Activated T-cell treated with anti-CD3 and anti-CD28 coated beads, Interleukin-2, amount 50 U/mL, for 24 hours (primary cell): ENCODE results near the gene FAM3A.
A peak's percentile ranks its signal among the peaks of the same experiment; 100 is the strongest.
"Not testable (repeated sequence)": the region's sequence is repeated elsewhere in the genome, so short reads cannot be mapped to it uniquely, and the experiment has no call there.

Source experiments
- DNase-seq: peaks from one replicate; pipeline ENCODE4 v3.0.0-alpha.2; 2020
- H3K27ac Mint-ChIP-seq: 2 replicates; pipeline ENCODE4 v1.8.0; 2020; ENCODE audit warnings: mild to moderate bottlenecking, mixed read lengths
- H3K27me3 Mint-ChIP-seq: 2 replicates; pipeline ENCODE4 v1.8.0; 2020; ENCODE audit warnings: mixed read lengths
- H3K36me3 Mint-ChIP-seq: 2 replicates; pipeline ENCODE4 v1.8.0; 2020; ENCODE audit warnings: low read depth, mixed read lengths
- H3K4me1 Mint-ChIP-seq: 2 replicates; pipeline ENCODE4 v1.8.0; 2020; ENCODE audit warnings: low read depth, mixed read lengths
- H3K4me3 Mint-ChIP-seq: 2 replicates; pipeline ENCODE4 v1.8.0; 2020; ENCODE audit warnings: mild to moderate bottlenecking, moderate library complexity, mixed read lengths
- H3K9me3 Mint-ChIP-seq: 2 replicates; pipeline ENCODE4 v1.8.0; 2020; ENCODE audit warnings: mixed read lengths

FAM3A gene

DNA sequence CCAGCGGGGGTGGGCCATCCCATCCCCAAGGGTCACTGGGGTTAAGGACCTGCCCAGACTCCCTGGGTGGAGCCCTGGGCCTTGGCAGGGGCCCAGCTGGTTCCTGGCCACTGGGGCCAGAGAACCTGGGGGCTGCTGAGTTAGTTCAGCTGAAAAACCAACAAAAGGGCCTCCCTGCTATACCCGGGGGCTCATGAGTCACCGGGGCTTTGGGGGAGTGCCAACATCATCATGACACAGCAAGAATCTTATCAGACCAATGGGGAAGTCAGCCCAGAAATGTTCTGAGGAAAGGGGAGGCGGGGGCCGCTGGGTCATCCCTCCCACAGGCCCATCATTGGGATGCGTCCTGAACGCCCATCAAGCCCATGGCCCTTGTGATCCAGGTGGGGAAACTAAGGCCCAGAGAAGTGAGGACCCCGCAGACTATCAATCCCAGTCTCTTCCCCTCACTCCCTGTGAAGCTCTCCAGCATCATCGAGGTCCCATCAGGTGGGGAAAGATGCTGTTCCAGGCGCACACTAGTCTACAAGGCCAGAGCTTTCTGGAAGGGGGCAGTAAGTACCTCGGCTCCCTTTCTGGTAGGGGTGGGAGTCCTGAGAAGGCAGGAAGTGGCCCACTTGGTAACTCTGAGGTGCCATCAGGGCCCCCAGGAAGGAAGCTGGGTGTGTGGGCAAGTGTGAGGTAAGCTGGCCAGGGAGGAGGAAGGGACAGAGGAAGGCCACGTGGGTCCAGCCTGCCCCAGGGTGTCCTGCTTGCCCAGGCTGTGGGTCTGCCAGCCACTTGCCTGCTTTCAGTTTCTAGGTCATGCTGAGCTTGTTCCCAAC lies 26.1 kb upstream of the FAM3A start:
- DNase-seq = peak; percentile 72
- Mint-ChIP-seq H3K36me3 (peaks cover 66% of the 10 kb centered on the region), H3K27ac (peak overlapping the region; percentile 95), H3K9me3 (no peaks in the 10 kb centered on the region), H3K4me1 (peaks cover 63% of the 10 kb centered on the region), H3K4me3 (peak overlapping the region; percentile 74), H3K27me3 (peaks cover 27% of the 10 kb centered on the region)

DNA sequence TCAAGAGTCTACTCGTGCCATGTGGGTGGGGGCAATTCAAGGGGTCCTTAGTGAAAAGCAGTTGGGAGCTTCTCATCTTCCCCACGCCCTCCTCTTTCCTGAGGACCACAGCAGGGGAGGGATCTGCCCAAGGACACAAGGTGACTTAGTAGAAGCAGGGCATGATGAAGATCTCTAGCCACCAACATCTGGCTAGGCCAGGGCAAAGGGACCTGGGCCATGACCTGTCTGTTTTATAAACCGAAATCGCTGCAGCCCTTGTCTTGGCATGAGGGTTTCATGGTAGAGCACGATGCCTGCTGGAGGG lies 25.5 kb upstream of the FAM3A start:
- peaks cover 66% of the 10 kb centered on the region for H3K36me3 Mint-ChIP-seq
- peaks cover 28% of the 10 kb centered on the region for H3K27me3 Mint-ChIP-seq
- peak overlapping the region; percentile 95 for H3K27ac Mint-ChIP-seq

DNA sequence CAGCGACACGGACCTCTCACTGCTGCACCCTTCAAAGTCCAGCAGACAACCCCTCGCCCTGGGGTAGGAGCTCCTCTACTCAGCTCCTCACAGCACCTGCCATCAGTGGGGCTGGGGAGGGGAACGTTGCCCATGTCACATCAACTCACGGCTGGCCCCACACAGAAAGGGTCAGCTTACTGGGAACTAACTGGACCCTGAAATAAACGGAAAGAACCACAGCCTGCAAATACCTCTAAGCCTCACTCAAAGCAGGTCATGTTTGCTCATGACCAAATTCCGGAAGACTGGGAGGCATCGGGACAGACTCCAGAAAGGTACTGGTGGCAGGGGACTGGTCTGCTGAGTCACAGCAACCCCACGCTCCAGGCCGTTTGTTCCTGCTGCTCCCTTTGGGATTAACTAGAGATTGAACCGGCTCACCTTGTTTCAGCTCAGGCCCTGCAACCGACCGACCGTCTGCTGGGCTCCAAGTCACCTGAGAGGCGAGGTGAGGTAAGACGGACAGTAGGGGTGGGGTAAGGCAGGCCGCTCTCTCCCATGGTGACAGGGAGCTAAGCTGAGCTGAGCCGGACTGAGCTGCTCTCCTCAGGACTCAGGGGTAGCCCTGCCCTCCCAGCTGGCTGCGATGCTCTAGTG lies 25.0 kb upstream of the FAM3A start:
- H3K4me3 Mint-ChIP-seq = no peak overlapping the region
- no peaks in the 10 kb centered on the region for H3K9me3 Mint-ChIP-seq
- H3K27ac Mint-ChIP-seq = peak overlapping the region; percentile 95
- DNase-seq = no peak
- H3K27me3 Mint-ChIP-seq = peaks cover 32% of the 10 kb centered on the region
- peaks cover 59% of the 10 kb centered on the region for H3K4me1 Mint-ChIP-seq
- H3K36me3 Mint-ChIP-seq = peaks cover 66% of the 10 kb centered on the region

More for the DNA sequence above, 25.5 kb upstream of the FAM3A start:
- Mint-ChIP-seq H3K4me3 (peak overlapping the region; percentile 74), H3K4me1 (peaks cover 63% of the 10 kb centered on the region), H3K9me3 (no peaks in the 10 kb centered on the region)
- DNase-seq = no peak

DNA sequence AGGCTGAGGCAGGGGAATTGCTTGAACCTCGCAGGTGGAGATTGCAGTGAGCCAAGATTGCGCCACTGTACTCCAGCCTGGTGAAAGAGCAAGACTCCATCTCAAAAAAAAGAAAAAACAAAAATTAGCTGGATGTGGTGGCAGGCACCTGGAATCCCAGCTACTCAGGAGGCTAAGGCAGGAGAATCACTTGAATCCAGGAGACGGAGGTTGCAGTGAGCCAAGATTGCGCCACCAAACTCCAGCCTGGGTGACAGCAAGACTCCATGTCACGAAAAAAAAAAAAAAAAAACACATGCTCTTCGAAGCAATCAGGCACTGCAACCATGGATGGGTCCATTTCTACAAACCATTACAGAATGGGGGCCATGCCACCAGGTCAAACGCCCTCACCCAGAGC lies 24.3 kb upstream of the FAM3A start:
- Mint-ChIP-seq H3K4me1 (peaks cover 54% of the 10 kb centered on the region), H3K27ac (peak overlapping the region; percentile 95), H3K36me3 (peaks cover 67% of the 10 kb centered on the region), H3K27me3 (peaks cover 33% of the 10 kb centered on the region)
- not testable (repeated sequence) for H3K4me3 Mint-ChIP-seq, DNase-seq, H3K9me3 Mint-ChIP-seq

DNA sequence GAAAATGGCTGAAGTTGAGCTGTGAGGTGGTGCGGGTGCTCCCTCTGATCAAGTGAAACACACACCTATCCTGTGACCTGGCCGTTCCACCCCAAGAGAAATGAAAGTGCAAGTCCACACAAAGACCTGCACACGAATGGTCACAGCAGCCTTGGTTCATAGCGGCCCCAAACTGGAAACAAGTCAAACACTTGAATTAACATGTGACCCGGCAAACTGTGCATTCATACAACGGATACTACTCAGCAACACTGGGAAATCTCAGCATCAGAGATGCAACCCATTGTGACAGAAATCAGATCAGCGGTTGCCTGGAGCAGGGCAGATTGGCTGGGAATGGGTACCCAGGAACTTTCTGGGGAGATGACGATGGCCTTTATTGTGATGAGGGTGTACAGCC lies 23.0 kb upstream of the FAM3A start:
- no peak overlapping the region for H3K4me3 Mint-ChIP-seq
- H3K36me3 Mint-ChIP-seq = peaks cover 65% of the 10 kb centered on the region
- peak overlapping the region; percentile 74 for H3K27ac Mint-ChIP-seq
- H3K9me3 Mint-ChIP-seq = no peaks in the 10 kb centered on the region
- H3K27me3 Mint-ChIP-seq = peaks cover 29% of the 10 kb centered on the region
- peaks cover 54% of the 10 kb centered on the region for H3K4me1 Mint-ChIP-seq
- DNase-seq = no peak

DNA sequence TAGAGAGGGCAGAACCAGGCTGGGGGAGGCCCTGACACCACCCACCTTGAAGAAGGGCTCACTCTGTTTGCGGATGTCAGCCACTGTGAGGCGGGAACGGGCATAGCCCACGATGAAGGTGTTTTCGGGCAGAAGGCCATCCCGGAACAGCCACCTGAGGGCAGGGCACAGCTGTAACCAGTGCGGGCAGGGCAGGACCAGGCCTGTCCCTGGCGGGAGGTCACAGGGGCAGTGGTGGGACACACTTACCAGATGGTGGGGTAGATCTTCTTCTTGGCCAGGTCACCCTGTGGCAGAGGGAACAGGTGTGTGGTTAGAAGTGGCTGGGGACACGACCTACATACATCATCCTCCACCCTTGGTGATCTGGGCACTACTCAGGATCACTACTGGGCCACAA lies 19.9 kb upstream of the FAM3A start:
- Mint-ChIP-seq H3K27me3 (peaks cover 22% of the 10 kb centered on the region), H3K4me1 (peaks cover 26% of the 10 kb centered on the region), H3K36me3 (peaks cover 64% of the 10 kb centered on the region), H3K27ac (no peak overlapping the region), H3K4me3 (no peak overlapping the region), H3K9me3 (no peaks in the 10 kb centered on the region)
- DNase-seq = no peak

DNA sequence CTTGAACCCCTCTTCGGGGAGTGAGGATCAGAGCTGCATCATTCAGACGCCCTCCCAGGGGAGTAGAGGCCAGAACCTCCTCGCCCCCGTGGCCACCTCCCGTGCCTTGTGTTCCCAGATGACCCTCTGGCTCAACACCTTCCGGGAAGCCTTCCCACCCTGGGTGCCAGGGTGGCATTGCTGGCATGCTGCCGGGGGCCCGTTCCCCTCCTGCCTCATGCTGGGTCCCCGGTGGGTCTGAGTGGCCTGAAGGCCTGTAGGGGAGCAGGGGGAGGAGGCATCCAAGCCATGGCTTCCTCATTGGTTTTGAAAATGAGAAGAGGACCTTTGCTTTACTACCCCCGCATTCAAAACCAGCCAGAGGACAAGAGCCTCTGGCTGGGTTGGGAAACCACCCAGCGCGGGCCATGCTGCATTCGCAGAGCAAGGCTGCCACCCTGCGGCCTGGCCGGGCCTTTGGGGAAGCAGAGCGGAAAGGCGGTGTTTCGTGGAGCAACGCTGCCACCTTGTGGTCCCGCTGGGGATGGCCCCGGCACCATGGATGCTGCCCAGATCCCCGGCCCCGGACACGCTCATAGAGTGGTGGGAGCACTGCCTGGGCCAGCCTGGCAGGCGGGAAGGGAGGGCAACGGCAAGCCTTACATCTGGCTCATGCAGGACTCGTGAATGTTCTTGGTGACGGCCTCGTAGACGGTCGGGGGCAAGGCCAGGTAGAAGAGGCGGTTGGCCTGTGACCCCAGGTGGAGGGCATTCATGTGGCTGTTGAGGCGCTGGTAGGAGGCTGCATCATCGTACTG lies 18.7 kb upstream of the FAM3A start:
- Mint-ChIP-seq H3K36me3 (peaks cover 64% of the 10 kb centered on the region), H3K4me1 (peaks cover 23% of the 10 kb centered on the region), H3K27ac (peak overlapping the region; percentile 69), H3K4me3 (no peak overlapping the region), H3K27me3 (peaks cover 18% of the 10 kb centered on the region), H3K9me3 (no peaks in the 10 kb centered on the region)
- peak; percentile 96 for DNase-seq

DNA sequence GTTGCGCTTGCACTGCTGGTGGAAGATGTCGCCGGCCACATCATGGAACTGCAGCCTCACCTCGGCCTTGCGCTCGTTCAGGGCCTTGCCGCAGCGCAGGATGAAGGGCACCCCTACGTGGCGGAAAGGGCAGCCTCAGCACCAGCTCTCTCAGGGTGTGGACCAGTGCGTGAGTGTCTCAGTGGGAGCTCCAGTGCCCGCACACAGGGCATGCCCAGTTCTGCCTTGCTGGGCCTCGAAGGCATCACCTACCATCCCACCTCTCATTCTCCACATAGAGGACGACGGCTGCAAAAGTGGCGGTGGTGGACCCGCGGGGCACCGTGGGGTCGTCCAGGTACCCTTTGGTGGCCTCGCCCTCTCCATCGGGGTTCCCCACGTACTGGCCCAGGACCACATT lies 16.7 kb upstream of the FAM3A start:
- H3K9me3 Mint-ChIP-seq = no peaks in the 10 kb centered on the region
- H3K4me1 Mint-ChIP-seq = peaks cover 12% of the 10 kb centered on the region
- H3K27ac Mint-ChIP-seq = no peak overlapping the region
- peaks cover 53% of the 10 kb centered on the region for H3K36me3 Mint-ChIP-seq
- no peak overlapping the region for H3K4me3 Mint-ChIP-seq
- peaks cover 10% of the 10 kb centered on the region for H3K27me3 Mint-ChIP-seq
- DNase-seq = no peak

DNA sequence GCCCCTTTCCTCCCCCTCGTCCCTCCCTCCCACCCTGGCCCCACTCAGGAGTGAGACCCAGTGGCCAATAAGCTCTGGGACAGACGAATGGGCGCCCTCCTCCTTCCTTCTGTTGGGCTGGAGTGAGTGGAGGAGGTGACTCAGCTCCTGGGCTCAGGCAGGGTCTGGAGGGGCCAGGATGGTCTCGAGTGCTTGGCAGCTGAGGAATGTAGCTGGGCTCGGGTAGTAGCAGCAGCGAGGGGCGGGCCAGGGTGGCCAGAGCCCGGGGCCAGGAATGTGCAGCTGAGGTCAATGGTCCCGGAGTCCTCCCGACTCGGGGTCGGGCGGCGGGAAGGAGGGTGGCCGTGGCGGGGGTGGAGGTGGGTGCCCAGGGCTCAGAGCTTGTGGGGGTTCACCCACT lies 15.6 kb upstream of the FAM3A start:
- peaks cover 20% of the 10 kb centered on the region for H3K4me1 Mint-ChIP-seq

DNA sequence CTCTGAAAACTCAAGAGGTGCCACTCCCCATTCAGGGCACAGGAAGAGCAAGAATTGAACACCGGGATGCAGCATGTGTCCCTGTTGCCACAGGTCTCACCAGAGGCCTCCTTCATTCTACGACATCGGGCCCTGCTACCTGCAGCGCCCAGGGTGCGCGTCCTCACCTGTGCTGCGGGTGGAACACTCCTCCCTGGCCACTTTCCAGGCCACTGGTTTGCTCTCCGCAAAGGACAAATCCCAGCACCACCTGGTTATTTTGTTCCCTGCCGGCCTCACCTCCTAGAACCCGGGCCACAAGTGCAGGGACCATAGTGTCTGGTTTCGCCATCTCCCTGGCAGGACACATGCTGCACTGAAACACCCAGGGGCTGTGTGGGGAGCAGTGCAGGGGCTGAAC lies 14.3 kb upstream of the FAM3A start:
- H3K4me3 Mint-ChIP-seq = no peak overlapping the region
- no peaks in the 10 kb centered on the region for H3K9me3 Mint-ChIP-seq
- peaks cover 40% of the 10 kb centered on the region for H3K36me3 Mint-ChIP-seq
- H3K4me1 Mint-ChIP-seq = peaks cover 28% of the 10 kb centered on the region
- no peak for DNase-seq
- H3K27ac Mint-ChIP-seq = no peak overlapping the region
- H3K27me3 Mint-ChIP-seq = peaks cover 2% of the 10 kb centered on the region

More for the DNA sequence above, 15.6 kb upstream of the FAM3A start:
- no peak overlapping the region for H3K4me3 Mint-ChIP-seq
- H3K27me3 Mint-ChIP-seq = peaks cover 8% of the 10 kb centered on the region
- H3K27ac Mint-ChIP-seq = no peak overlapping the region
- peaks cover 51% of the 10 kb centered on the region for H3K36me3 Mint-ChIP-seq
- H3K9me3 Mint-ChIP-seq = no peaks in the 10 kb centered on the region
- DNase-seq = no peak

DNA sequence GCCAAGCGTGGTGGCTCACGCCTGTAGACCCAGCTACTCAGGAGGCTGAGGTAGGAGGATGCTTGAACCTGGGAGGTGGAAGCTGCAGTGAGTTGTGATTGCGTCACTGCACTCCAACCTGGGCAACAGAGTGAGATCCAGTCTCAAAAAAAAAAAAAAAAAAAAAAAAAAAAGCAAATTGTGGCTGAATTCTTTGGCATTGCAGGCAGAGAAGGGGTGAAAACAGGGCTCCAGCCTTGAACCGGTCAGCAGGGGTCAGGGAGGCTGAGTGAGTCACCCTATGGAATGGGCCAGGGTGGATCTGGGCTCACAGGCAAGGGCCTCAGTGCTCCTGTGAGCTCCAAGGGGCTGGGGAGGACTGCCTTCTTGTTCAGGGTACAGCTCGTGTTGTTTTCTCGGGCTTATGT lies 13.2 kb upstream of the FAM3A start:
- DNase-seq = no peak
- Mint-ChIP-seq H3K4me1 (peaks cover 21% of the 10 kb centered on the region), H3K27me3 (no peaks in the 10 kb centered on the region), H3K27ac (no peak overlapping the region), H3K4me3 (no peak overlapping the region), H3K36me3 (peaks cover 31% of the 10 kb centered on the region), H3K9me3 (no peaks in the 10 kb centered on the region)

DNA sequence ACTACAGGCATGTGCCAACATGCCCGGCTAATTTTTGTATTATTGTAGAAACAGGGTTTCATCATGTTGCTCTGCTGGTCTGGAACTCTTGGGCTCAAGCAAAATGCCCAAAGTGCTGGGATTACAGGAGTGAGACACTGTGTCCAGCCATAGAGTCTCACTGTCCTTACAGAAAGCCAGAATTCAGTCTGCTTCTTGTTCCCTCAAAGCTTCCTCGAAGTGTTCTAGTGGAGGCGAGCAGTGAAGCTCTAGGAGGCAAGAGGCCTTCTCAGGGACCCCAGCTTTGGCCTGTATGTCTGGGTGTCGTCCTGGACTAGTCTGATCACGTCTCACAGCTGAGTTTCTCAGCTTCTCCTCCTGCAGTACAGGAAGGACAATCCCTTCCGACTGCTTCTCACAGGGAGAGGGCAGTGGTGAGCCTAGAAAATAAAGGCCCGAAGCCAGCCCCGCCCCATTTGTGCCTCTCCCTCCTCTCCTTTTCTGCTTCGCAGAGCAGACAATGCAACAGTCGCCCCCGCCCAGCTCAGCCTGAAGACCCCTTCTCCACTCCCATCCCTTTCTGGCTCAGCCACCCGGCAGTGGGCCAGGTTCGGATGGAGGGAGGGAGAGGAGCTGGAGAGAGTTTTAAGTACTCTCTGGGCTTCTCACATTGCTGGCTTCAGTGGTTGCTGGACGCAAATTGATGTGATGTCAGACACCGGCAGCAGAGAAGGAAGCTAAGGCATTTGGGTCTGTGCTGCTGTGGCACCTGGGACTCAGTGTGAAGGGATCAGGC lies 11.1 kb upstream of the FAM3A start:
- Mint-ChIP-seq H3K27me3 (peaks cover 9% of the 10 kb centered on the region), H3K27ac (peak overlapping the region; percentile 29), H3K9me3 (no peaks in the 10 kb centered on the region), H3K36me3 (peaks cover 10% of the 10 kb centered on the region), H3K4me3 (no peak overlapping the region), H3K4me1 (peaks cover 20% of the 10 kb centered on the region)
- peak; percentile 68 for DNase-seq

DNA sequence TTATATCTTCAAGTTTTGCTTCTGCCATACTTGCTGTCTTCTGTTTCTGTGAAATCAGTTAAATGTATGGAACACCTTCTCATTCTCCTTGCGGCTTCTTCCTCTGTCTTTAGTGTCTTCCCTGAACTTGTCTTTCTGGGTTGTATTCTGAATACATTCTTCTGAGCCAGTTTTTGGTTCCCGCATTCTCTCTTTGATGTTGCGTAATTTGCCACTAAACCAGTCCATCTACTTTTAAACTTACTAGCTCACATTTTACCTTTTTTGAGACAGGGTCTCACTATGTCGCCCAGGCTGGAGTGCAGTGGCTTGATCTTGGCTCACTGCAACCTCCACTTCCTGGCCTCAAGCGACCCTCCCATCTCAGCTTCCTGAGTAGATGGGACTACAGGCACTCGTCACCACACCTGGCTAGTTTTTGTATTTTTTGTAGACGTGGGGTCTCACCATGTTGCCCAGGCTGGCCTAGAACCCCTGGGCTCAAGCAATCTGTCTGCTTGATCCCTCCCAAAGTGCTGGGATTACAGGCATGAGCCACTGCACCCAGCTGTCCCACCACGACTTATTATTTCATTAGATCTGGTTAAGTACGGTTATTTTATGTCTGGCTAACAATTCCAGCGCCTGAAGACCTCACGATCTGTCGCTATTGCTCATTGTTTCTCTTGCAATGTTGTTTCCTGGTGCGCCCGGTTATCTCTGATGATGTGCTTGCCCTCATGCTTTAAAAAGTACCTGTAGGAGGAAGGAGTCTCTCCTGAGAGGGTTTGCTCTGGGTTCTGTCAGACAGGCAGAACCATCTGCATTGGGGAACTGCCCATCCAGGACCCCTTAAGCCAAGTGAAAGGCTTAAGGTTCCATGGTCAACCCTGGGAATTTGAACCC lies 9.8 kb upstream of the FAM3A start:
- Mint-ChIP-seq H3K27me3 (peaks cover 9% of the 10 kb centered on the region), H3K9me3 (no peaks in the 10 kb centered on the region), H3K27ac (no peak overlapping the region), H3K4me1 (peaks cover 20% of the 10 kb centered on the region), H3K36me3 (peaks cover 4% of the 10 kb centered on the region), H3K4me3 (no peak overlapping the region)
- DNase-seq = no peak
